Peyer's patch (tissue), 4 donors: ENCODE measurements around the gene ACTR3C. TPM values are rescaled to one million over a fixed set of nuclear protein-coding genes. Genes with fewer than 3 reads are reported as not detected.

ENCODE experiments used
- DNase-seq, 3 donors: peaks; one replicate each; pipeline ENCODE4 v3.0.0-alpha.2; 2017 to 2019
- H3K27ac ChIP-seq, 4 donors: fragments of 200-600 bp; sonication (generic); one replicate each; pipeline ENCODE4 v1.5.1; 2016 to 2019
- H3K27me3 ChIP-seq, 2 donors: fragments of 200-600 bp; sonication (generic); one replicate each; pipeline ENCODE4 v1.5.1; 2019
- H3K36me3 ChIP-seq, 3 donors: fragments of 200-600 bp; sonication (generic); one replicate each; pipeline ENCODE4 v1.5.1; 2016 to 2019
- H3K4me1 ChIP-seq, 4 donors: fragments of 200-600 bp; sonication (generic); one replicate each; pipeline ENCODE4 v1.5.1; 2016 to 2019
- H3K4me3 ChIP-seq, 4 donors: fragments of 200-600 bp; sonication (generic); 1 replicate in 3 of 4; 2 replicates in 1 of 4; pipeline ENCODE4 v1.5.1; 2016 to 2019; ENCODE audit warnings: mild to moderate bottlenecking in 1 of 4
- H3K9me3 ChIP-seq, 4 donors: fragments of 200-600 bp; sonication (generic); one replicate each; pipeline ENCODE4 v1.5.1; 2016 to 2019; ENCODE audit warnings: mild to moderate bottlenecking in 1 of 4
- POLR2A ChIP-seq, 2 donors: fragments of 450-650 bp; IDR thresholded peaks; one replicate each; pipeline ENCODE4 v1.5.1; 2017; ENCODE audit warnings: antibody characterized with exemption in 2 of 2, mild to moderate bottlenecking in 2 of 2, moderate library complexity in 2 of 2
- total RNA-seq, 4 donors: library from RNA; depleted of rRNA; stranded (reverse); fragments of >200 nt; gene quantifications; one replicate each; pipeline ENCODE4 v1.1.0, GENCODE V29; 2016
- TF ChIP-seq, protein P1 (sequence below), 6 experiments: fragments of 450-650 bp in 4 of 6; fragments of 200-600 bp in 2 of 6; sonication (generic) in 1 of 6; IDR thresholded peaks; one replicate each; pipeline ENCODE4 v1.5.1; 2017 to 2019; ENCODE audit warnings: antibody characterized with exemption in 6 of 6, mild to moderate bottlenecking in 3 of 6, moderate library complexity in 1 of 6

The ACTR3C gene
- total RNA-seq, 4 donors from 2014 or later: 34.5 to 70.4 (median 56.8) TPM

DNA sequence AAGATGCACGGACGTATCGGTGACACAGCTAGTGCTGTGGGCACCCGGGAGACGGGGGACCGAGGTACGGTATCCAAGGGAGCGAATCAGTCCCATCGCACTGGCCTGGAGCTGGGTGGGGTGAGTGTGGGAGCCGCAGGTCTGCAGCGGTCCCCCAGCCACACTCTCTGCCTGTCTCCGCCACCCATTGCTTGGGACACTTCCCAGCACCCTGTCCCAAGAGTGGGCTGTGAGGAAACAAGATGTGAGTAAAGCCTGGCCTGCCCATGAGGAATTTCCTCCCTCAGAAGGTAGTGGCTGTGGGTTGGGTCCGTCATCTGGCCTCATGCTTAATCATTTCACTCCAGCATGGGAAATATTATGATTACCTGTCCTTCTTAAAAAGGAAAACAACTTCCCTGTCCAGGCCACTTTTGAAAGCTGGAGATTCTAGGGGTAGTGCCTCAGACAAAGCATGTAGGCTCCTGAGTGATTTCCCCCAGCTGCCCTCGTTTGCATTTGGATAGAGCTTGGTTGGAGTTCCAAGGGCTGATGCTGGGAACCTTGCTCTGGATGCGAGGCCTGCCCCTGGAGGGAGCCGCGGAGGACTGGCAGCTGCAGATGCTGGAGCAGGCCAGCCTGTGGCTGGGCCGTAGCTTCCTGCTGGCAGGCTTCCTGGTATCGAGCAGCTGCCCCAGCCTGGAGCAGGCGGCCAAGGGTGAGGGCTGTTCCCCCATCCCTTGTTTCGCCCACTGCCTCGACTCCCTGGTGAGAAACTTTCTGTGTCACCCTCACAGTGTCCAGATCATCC, 6.2 kb upstream of the ACTR3C start:
- Histone ChIP-seq H3K4me3 (no peak overlapping the region), H3K27me3 (no peaks in the 10 kb centered on the region), H3K4me1 (peaks cover 0 to 6% (median 0%) of the 10 kb centered on the region in 4 donors), H3K9me3 (no peaks in the 10 kb centered on the region), H3K27ac (peak overlapping the region in 1 of 4 donors; percentile 32), H3K36me3 (peaks cover 0 to 28% (median 0%) of the 10 kb centered on the region in 3 donors)
- DNase-seq: no peak
- no peak for TF ChIP-seq POLR2A (IDR thresholded peaks at IDR 0.05)
- TF ChIP-seq, protein P1, sequence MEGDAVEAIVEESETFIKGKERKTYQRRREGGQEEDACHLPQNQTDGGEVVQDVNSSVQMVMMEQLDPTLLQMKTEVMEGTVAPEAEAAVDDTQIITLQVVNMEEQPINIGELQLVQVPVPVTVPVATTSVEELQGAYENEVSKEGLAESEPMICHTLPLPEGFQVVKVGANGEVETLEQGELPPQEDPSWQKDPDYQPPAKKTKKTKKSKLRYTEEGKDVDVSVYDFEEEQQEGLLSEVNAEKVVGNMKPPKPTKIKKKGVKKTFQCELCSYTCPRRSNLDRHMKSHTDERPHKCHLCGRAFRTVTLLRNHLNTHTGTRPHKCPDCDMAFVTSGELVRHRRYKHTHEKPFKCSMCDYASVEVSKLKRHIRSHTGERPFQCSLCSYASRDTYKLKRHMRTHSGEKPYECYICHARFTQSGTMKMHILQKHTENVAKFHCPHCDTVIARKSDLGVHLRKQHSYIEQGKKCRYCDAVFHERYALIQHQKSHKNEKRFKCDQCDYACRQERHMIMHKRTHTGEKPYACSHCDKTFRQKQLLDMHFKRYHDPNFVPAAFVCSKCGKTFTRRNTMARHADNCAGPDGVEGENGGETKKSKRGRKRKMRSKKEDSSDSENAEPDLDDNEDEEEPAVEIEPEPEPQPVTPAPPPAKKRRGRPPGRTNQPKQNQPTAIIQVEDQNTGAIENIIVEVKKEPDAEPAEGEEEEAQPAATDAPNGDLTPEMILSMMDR (IDR thresholded peaks at IDR 0.05): no peak

DNA sequence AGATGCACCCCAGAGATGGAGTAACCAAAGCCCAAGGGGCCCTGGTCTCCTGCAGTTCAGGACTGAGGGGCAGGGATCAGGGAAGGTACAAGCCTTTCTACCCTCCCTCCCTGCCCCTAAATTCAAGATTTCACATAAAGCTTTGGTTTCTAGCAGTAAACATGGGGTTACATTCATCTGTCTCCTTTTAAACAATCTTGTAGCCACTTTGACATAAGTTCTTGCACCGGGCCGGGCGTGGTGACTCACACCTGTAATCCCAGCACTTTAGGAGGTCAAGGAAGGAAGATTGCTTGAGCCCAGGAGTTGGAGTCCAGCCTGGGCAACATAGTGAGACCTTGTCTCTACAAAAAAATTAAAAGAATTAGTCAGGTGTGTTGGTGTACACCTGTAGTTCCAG, 4.0 kb upstream of the ACTR3C start:
- Histone ChIP-seq H3K27me3 (no peaks in the 10 kb centered on the region), H3K36me3 (peaks cover 0 to 24% (median 0%) of the 10 kb centered on the region in 3 donors), H3K9me3 (no peaks in the 10 kb centered on the region), H3K4me3 (no peak overlapping the region), H3K27ac (no peak overlapping the region), H3K4me1 (peaks cover 0 to 16% (median 6%) of the 10 kb centered on the region in 4 donors)
- DNase-seq: no peak
- no peak for TF ChIP-seq POLR2A (IDR thresholded peaks at IDR 0.05)
- TF ChIP-seq, protein P1 (IDR thresholded peaks at IDR 0.05): no peak

DNA sequence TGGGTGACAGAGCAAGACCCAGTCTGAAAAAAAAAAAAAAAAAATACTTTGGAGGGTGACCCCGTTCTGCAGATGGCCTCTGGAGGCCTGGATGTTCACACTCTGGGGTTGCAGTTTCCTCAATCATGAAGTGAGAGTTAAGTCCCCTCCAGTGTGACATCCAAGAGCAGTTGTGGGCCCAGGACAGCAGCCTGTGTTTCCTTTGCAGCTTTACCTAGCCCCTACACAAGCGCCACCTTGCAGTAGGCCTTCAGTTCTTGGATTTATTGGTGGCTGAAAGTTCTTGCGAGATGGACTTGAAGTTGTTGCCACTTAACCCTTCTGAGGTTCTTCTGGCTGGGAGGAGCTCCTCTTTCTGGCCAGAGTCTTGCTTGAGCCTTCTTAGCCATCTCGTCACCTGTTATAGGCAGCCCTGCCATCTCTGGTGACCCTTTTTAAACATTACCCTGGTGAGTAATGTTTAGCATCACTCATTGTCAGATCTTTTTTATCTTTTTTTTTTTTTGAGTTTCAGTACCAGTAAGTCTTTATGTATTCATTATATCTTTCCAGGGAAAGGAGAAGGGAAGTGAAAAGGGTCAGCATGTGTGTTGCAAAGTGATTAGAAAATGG, 3.4 kb upstream of the ACTR3C start:
- no peak for TF ChIP-seq POLR2A (IDR thresholded peaks at IDR 0.05)
- TF ChIP-seq, protein P1 (IDR thresholded peaks at IDR 0.05): no peak
- peaks cover 0 to 24% (median 0%) of the 10 kb centered on the region in 3 donors for H3K36me3 ChIP-seq

DNA sequence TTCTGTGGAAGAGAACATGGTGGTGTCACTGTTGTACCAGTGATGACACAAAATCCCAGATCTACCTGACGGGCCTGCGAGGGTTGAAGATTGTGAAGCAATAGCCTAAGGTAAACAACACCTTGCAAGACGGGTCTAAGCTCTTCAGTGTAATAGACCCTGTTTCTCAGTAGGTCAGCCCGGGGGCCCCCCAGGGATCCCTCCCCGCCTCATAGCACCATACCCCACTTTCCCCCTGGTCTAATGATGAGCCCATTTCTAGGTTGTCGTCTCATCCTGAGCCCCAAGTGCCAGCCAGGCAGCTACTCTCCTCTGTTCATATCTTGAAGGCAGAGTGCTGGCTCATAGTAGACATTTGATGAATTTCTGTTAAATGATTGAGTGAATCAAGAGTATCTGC, 2.6 kb upstream of the ACTR3C start:
- no peak overlapping the region for H3K4me3 ChIP-seq
- no peak overlapping the region for H3K27ac ChIP-seq
- no peaks in the 10 kb centered on the region for H3K9me3 ChIP-seq
- peaks cover 0 to 27% (median 8%) of the 10 kb centered on the region in 4 donors for H3K4me1 ChIP-seq
- peaks cover 0 to 24% (median 0%) of the 10 kb centered on the region in 3 donors for H3K36me3 ChIP-seq
- no peak for TF ChIP-seq POLR2A (IDR thresholded peaks at IDR 0.05)
- TF ChIP-seq, protein P1 (IDR thresholded peaks at IDR 0.05): no peak
- no peaks in the 10 kb centered on the region for H3K27me3 ChIP-seq
- DNase-seq: no peak

More for the DNA sequence above, 3.4 kb upstream of the ACTR3C start:
- H3K27ac ChIP-seq: no peak overlapping the region
- H3K9me3 ChIP-seq: no peaks in the 10 kb centered on the region
- H3K4me3 ChIP-seq: no peak overlapping the region
- H3K27me3 ChIP-seq: no peaks in the 10 kb centered on the region
- DNase-seq: no peak
- H3K4me1 ChIP-seq: peaks cover 0 to 21% (median 8%) of the 10 kb centered on the region in 4 donors

DNA sequence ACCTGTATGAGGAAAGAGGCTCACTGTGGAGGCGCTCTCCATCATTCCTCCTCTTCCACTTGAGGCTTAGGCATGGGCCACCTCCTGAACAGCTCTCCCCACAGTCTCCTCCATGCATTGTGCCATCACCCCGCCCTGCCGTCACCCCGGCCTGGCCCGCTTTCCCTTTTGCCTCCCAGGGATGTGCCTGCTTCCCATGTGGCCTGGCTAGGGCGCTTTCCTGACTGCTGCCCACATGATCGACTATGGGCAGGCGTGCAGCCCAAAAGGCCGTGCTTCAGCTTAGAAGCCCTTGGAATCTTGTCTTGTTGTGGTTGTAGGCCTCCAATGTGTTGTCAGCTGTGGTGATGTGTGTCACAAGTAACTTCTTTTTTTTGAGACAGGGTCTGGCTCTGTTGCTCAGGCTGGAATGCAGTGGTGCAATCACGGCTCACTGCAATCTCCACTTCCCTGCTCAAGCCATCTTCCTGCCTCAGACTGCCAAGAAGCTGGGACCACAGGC, 1.8 kb upstream of the ACTR3C start:
- peaks cover 0 to 27% (median 8%) of the 10 kb centered on the region in 4 donors for H3K4me1 ChIP-seq
- H3K36me3 ChIP-seq: peaks cover 0 to 17% (median 0%) of the 10 kb centered on the region in 3 donors
- no peaks in the 10 kb centered on the region for H3K9me3 ChIP-seq
- TF ChIP-seq, protein P1 (IDR thresholded peaks at IDR 0.05): no peak
- no peak for TF ChIP-seq POLR2A (IDR thresholded peaks at IDR 0.05)
- no peak for DNase-seq
- no peaks in the 10 kb centered on the region for H3K27me3 ChIP-seq
- peak overlapping the region; percentile 56 to 93 (median 88) for H3K27ac ChIP-seq
- H3K4me3 ChIP-seq: no peak overlapping the region
